Endometrial microvascular endothelial cells (primary cell): Measurements from ENCODE around the gene SUN1. TPM values are rescaled to one million over a fixed set of nuclear protein-coding genes. Genes with fewer than 3 reads are reported as not detected.
"Not testable (repeated sequence)": the region's sequence is repeated elsewhere in the genome, so short reads cannot be mapped to it uniquely, and the experiment has no call there.

Experiments used
- in situ Hi-C: cut with HindIII; loops from 2 replicates; pipeline ENCODE4 v1.10.0; 2017; ENCODE audit warnings: low sequenced_read_pairs, low pct_unique_long_range_greater_than_20kb; ENCODE audit errors: inconsistent ontology term
- total RNA-seq: library from RNA; depleted of rRNA; stranded (reverse); fragments of >200 nt; gene quantifications from one replicate; pipeline ENCODE4 v1.2.3, GENCODE V29; 2015; ENCODE audit errors: inconsistent ontology term

SUN1 gene
- total RNA-seq, 1 donor from 2014 or later: 100 TPM

- in situ Hi-C loops: no loop called here
Observed at GRCh38 chr7:802500-803242, 29.6 kb upstream of the SUN1 start.

GRCh38 chr7:803243-803635 lies 29.0 kb upstream of the SUN1 start:
- in situ Hi-C loops: no loop called here

- in situ Hi-C loops: not testable (repeated sequence)
Observed at GRCh38 chr7:803796-804195, 28.5 kb upstream of the SUN1 start.

- in situ Hi-C loops: no loop called here
Observed at GRCh38 chr7:805261-805660, 27.0 kb upstream of the SUN1 start.

GRCh38 chr7:815284-816216 lies 16.7 kb upstream of the SUN1 start:
- in situ Hi-C loops: no loop called here

GRCh38 chr7:816300-816750 lies 16.0 kb upstream of the SUN1 start:
- in situ Hi-C loops: no loop called here

GRCh38 chr7:816751-817671 lies 15.3 kb upstream of the SUN1 start:
- in situ Hi-C loops: no loop called here

- in situ Hi-C loops: no loop called here
Observed at GRCh38 chr7:818031-818699, 14.1 kb upstream of the SUN1 start.

GRCh38 chr7:820341-820740 lies 11.9 kb upstream of the SUN1 start:
- in situ Hi-C loops: no loop called here

- in situ Hi-C loops: no loop called here
Observed at GRCh38 chr7:821688-822087, 10.6 kb upstream of the SUN1 start.

- in situ Hi-C loops: no loop called here
Observed at GRCh38 chr7:822692-823276, 9.5 kb upstream of the SUN1 start.

- in situ Hi-C loops: no loop called here
Observed at GRCh38 chr7:823649-824048, 8.6 kb upstream of the SUN1 start.

- in situ Hi-C loops: no loop called here
Observed at GRCh38 chr7:824081-824480, 8.2 kb upstream of the SUN1 start.

- in situ Hi-C loops: no loop called here
Observed at GRCh38 chr7:824664-825063, 7.6 kb upstream of the SUN1 start.

GRCh38 chr7:825386-825785 lies 6.9 kb upstream of the SUN1 start:
- in situ Hi-C loops: no loop called here

GRCh38 chr7:826230-826917 lies 5.9 kb upstream of the SUN1 start:
- in situ Hi-C loops: no loop called here

GRCh38 chr7:828793-829561 lies 3.3 kb upstream of the SUN1 start:
- in situ Hi-C loops: no loop called here
